ENCODE measurements around the gene KIF26B. TPM values are rescaled to one million over a fixed set of nuclear protein-coding genes. Genes with fewer than 3 reads are reported as not detected.
A peak's percentile ranks its signal among the peaks of the same experiment; 100 is the strongest.

Gene KIF26B
- polyA plus RNA-seq, 1 donor (not counting 4 experiments of a cell fraction or from before 2014, with no cell fraction given), result 0.58 TPM

GRCh38 chr1:245155272-245156040 is 671 bp downstream of the KIF26B start:
- peaks cover 9% of the 10 kb centered on the region for H3K4me1 ChIP-seq (ENCODE audit: control insufficient read depth, extremely low read depth, insufficient read depth, low read length)
- no peaks in the 10 kb centered on the region for H4K20me1 ChIP-seq (ENCODE audit: control insufficient read depth, extremely low read depth, insufficient read depth, low read length)
- H3K27me3 ChIP-seq (ENCODE audit: control insufficient read depth, extremely low read depth, insufficient read depth, low read length), result peaks cover 6% of the 10 kb centered on the region
- H3K9me3 ChIP-seq (ENCODE audit: control insufficient read depth, low read depth, low read length), result peaks cover 4% of the 10 kb centered on the region
- H3K36me3 ChIP-seq (ENCODE audit: control insufficient read depth in 2 of 2, extremely low read depth in 1 of 2, insufficient read depth in 2 of 2, low read length in 2 of 2), result no peaks in the 10 kb centered on the region
- no peak for DNase-seq (ENCODE audit: low read depth, low spot score)
- peak overlapping the region; percentile 78 to 87 (median 82) for H3K4me3 ChIP-seq (ENCODE audit: control insufficient read depth in 2 of 3, extremely low read depth in 1 of 3, insufficient read depth in 2 of 3, low read depth in 1 of 3, low read length in 3 of 3)
- TF ChIP-seq CTCF (optimal IDR thresholded peaks at IDR 0.05 in 1 of 3, IDR thresholded peaks at IDR 0.05 in 1 of 3, conservative IDR thresholded peaks at IDR 0.05 in 1 of 3; ENCODE audit: extremely low read depth in 1 of 3, insufficient read depth in 2 of 3, low read length in 3 of 3) (no peak), EZH2 (IDR thresholded peaks at IDR 0.05; ENCODE audit: low read length) (peak; percentile 41)
- peak overlapping the region; percentile 88 for H2AFZ ChIP-seq (ENCODE audit: control insufficient read depth, low read length)
- no peak for FAIRE-seq
- peak overlapping the region; percentile 61 for H3K9ac ChIP-seq (ENCODE audit: control insufficient read depth, extremely low read depth, insufficient read depth, low read length)
- dilution Hi-C loops (cut with MboI; ENCODE audit: extremely low pct_ligation_motif_present, low sequenced_read_pairs), result no loop called here
- H3K9me1 ChIP-seq (ENCODE audit: control insufficient read depth, extremely low read depth, insufficient read depth, low read length), result no peaks in the 10 kb centered on the region
- H3K27ac ChIP-seq (ENCODE audit: control insufficient read depth, insufficient read depth, low read length), result no peak overlapping the region
- H3K79me2 ChIP-seq (ENCODE audit: control insufficient read depth, insufficient read depth, low read length), result no peaks in the 10 kb centered on the region
- H3K4me2 ChIP-seq (ENCODE audit: control insufficient read depth, extremely low read depth, insufficient read depth, low read depth, low read length), result peak overlapping the region; percentile 84

GRCh38 chr1:245156041-245156735 is 1.4 kb downstream of the KIF26B start:
- peak; percentile 15 for DNase-seq (ENCODE audit: low read depth, low spot score)
- Histone ChIP-seq H3K4me3 (ENCODE audit: control insufficient read depth in 2 of 3, extremely low read depth in 1 of 3, insufficient read depth in 2 of 3, low read depth in 1 of 3, low read length in 3 of 3) (peak overlapping the region; percentile 78 to 87 (median 82)), H4K20me1 (ENCODE audit: control insufficient read depth, extremely low read depth, insufficient read depth, low read length) (no peaks in the 10 kb centered on the region), H3K79me2 (ENCODE audit: control insufficient read depth, insufficient read depth, low read length) (no peaks in the 10 kb centered on the region), H2AFZ (ENCODE audit: control insufficient read depth, low read length) (peak overlapping the region; percentile 88), H3K9me3 (ENCODE audit: control insufficient read depth, low read depth, low read length) (peaks cover 4% of the 10 kb centered on the region), H3K4me1 (ENCODE audit: control insufficient read depth, extremely low read depth, insufficient read depth, low read length) (peaks cover 9% of the 10 kb centered on the region), H3K36me3 (ENCODE audit: control insufficient read depth in 2 of 2, extremely low read depth in 1 of 2, insufficient read depth in 2 of 2, low read length in 2 of 2) (no peaks in the 10 kb centered on the region), H3K9me1 (ENCODE audit: control insufficient read depth, extremely low read depth, insufficient read depth, low read length) (no peaks in the 10 kb centered on the region), H3K27ac (ENCODE audit: control insufficient read depth, insufficient read depth, low read length) (no peak overlapping the region), H3K4me2 (ENCODE audit: control insufficient read depth, extremely low read depth, insufficient read depth, low read depth, low read length) (peak overlapping the region; percentile 84), H3K27me3 (ENCODE audit: control insufficient read depth, extremely low read depth, insufficient read depth, low read length) (no peaks in the 10 kb centered on the region), H3K9ac (ENCODE audit: control insufficient read depth, extremely low read depth, insufficient read depth, low read length) (peak overlapping the region; percentile 61)
- FAIRE-seq, result no peak
- TF ChIP-seq CTCF (optimal IDR thresholded peaks at IDR 0.05 in 1 of 3, IDR thresholded peaks at IDR 0.05 in 1 of 3, conservative IDR thresholded peaks at IDR 0.05 in 1 of 3; ENCODE audit: extremely low read depth in 1 of 3, insufficient read depth in 2 of 3, low read length in 3 of 3) (peak; percentile 36 to 80 (median 64)), EZH2 (IDR thresholded peaks at IDR 0.05; ENCODE audit: low read length) (no peak)
- dilution Hi-C loops (cut with MboI; ENCODE audit: extremely low pct_ligation_motif_present, low sequenced_read_pairs), result no loop called here
